Activated CD4-positive, alpha-beta T cell treated with anti-CD3 and anti-CD28 coated beads for 36 hours (primary cell): ENCODE results near the gene OBI1. TPM values are rescaled to one million over a fixed set of nuclear protein-coding genes. Genes with fewer than 3 reads are reported as not detected.

Source experiments
- ATAC-seq: fragments of 200-7000 bp; cut with Tn5 transposase; one replicate; pipeline ENCODE4 v1.10.0; 2021; ENCODE audit warnings: mild to moderate bottlenecking, moderate library complexity
- CTCF ChIA-PET: fragments of 350-600 bp; sonication (Branson Sonifier 250); formaldehyde crosslinking; loops from one replicate; lab custom pipeline; 2021; ENCODE audit warnings: antibody characterized with exemption; lab: Charles Lee
- POLR2A ChIA-PET: fragments of 350-600 bp; sonication (Branson Sonifier 250); formaldehyde crosslinking; loops from one replicate; lab custom pipeline; 2021; ENCODE audit warnings: antibody characterized with exemption, inconsistent platforms; lab: Charles Lee
- DNase-seq: peaks from one replicate; pipeline ENCODE4 v3.0.0-alpha.2; 2020
- H3K27ac Mint-ChIP-seq: one replicate; pipeline ENCODE4 v1.8.0; 2021; ENCODE audit warnings: mixed read lengths
- H3K27me3 Mint-ChIP-seq: one replicate; pipeline ENCODE4 v1.8.0; 2021; ENCODE audit warnings: mixed read lengths
- H3K36me3 Mint-ChIP-seq: one replicate; pipeline ENCODE4 v1.8.0; 2021; ENCODE audit warnings: low read depth, mixed read lengths
- H3K4me1 Mint-ChIP-seq: one replicate; pipeline ENCODE4 v1.8.0; 2021; ENCODE audit warnings: mixed read lengths
- H3K4me3 Mint-ChIP-seq: one replicate; pipeline ENCODE4 v1.8.0; 2021; ENCODE audit warnings: mild to moderate bottlenecking, moderate library complexity, mixed read lengths
- H3K9me3 Mint-ChIP-seq: one replicate; pipeline ENCODE4 v1.8.0; 2021; ENCODE audit warnings: low read depth, mixed read lengths
- intact Hi-C, 2 experiments: fragments of 100-400 bp; cut with DNase I in 1 of 2; cut with micrococcal nuclease in 1 of 2; formaldehyde crosslinking; loops; one replicate each; pipeline versions ENCODE4 v1.14.2 to v1.15.1; 2022 to 2024; cut with DNase I, micrococcal nuclease
- total RNA-seq, 2 experiments: library from RNA; stranded (reverse); gene quantifications; one replicate each; pipeline ENCODE4 v1.2.3, GENCODE V29; 2021

Gene OBI1
- total RNA-seq, 2 experiments from 2014 or later = 20.5 to 20.6 TPM

DNA sequence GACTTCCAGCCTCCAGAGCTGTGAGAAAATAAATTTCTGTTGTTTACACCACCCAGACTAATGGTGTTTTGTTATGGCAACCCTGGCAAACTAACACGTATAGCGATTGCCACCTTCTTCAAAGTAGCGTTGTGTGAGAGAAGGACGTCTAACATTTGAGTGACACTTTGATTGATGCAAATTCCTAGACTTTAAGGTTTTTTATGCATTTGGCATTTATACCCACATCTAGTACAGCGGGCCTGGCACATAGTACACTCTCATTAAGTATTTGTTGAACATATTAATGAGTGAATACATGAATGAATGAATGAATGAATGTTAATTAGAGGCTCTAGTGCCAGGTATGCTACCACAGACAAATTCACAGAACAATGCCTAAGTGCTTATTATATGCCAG is 92.3 kb downstream of the OBI1 start:
- H3K27ac Mint-ChIP-seq = no peak overlapping the region
- H3K4me3 Mint-ChIP-seq = no peak overlapping the region
- CTCF ChIA-PET = no interaction called here
- no peak for ATAC-seq
- intact Hi-C loops = no loop called here
- no peaks in the 10 kb centered on the region for H3K36me3 Mint-ChIP-seq
- H3K4me1 Mint-ChIP-seq = no peaks in the 10 kb centered on the region
- H3K27me3 Mint-ChIP-seq = peaks cover 14% of the 10 kb centered on the region
- H3K9me3 Mint-ChIP-seq = no peaks in the 10 kb centered on the region
- POLR2A ChIA-PET = no interaction called here
- DNase-seq = no peak

Other genes with a start within 250 kb of the OBI1 start
- under 1 TPM; 0.21 to 0.26 TPM for gene POU4F1, start 55.6 kb downstream of the OBI1 start, total RNA-seq